Sigmoid colon (tissue), 4 donors: ENCODE measurements around the gene PPP1R14B.

ENCODE experiments used
- CTCF ChIP-seq, 4 experiments: fragments of 450-650 bp in 3 of 4; fragments of 200-600 bp in 1 of 4; IDR thresholded peaks; one replicate each; pipeline ENCODE4 v1.5.1; 2016 to 2019; ENCODE audit warnings: antibody characterized with exemption in 4 of 4, mild to moderate bottlenecking in 3 of 4, moderate library complexity in 2 of 4
- EP300 ChIP-seq, 4 donors: sonication (generic); formaldehyde crosslinking; IDR thresholded peaks; one replicate each; pipeline ENCODE4 v1.6.1; 2017; ENCODE audit warnings: antibody characterized with exemption in 4 of 4
- POLR2A ChIP-seq, 2 donors: fragments of 450-650 bp; IDR thresholded peaks; one replicate each; pipeline ENCODE4 v1.6.1; 2016; ENCODE audit warnings: antibody characterized with exemption in 2 of 2, mild to moderate bottlenecking in 2 of 2, moderate library complexity in 2 of 2
- POLR2AphosphoS5 ChIP-seq, 4 donors: sonication (generic); formaldehyde crosslinking; IDR thresholded peaks; one replicate each; pipeline ENCODE4 v1.6.1; 2017; ENCODE audit warnings: antibody characterized with exemption in 4 of 4

GRCh38 chr11:64220271-64220670 lies 26.5 kb downstream of the PPP1R14B start:
- no peak for TF ChIP-seq CTCF (IDR thresholded peaks at IDR 0.05)
- no peak for TF ChIP-seq POLR2AphosphoS5 (IDR thresholded peaks at IDR 0.05)
- no peak for TF ChIP-seq POLR2A (IDR thresholded peaks at IDR 0.05)
- TF ChIP-seq EP300 (IDR thresholded peaks at IDR 0.05) = no peak
